Smooth muscle cell of the umbilical artery (primary cell): ENCODE data around the gene TM7SF3. TPM values are rescaled to one million over a fixed set of nuclear protein-coding genes. Genes with fewer than 3 reads are reported as not detected.

Source experiments
- total RNA-seq: library from RNA; depleted of rRNA; stranded (reverse); fragments of >200 nt; gene quantifications from 2 replicates; pipeline ENCODE4 v1.2.3, GENCODE V29; 2014

The TM7SF3 gene, protein sequence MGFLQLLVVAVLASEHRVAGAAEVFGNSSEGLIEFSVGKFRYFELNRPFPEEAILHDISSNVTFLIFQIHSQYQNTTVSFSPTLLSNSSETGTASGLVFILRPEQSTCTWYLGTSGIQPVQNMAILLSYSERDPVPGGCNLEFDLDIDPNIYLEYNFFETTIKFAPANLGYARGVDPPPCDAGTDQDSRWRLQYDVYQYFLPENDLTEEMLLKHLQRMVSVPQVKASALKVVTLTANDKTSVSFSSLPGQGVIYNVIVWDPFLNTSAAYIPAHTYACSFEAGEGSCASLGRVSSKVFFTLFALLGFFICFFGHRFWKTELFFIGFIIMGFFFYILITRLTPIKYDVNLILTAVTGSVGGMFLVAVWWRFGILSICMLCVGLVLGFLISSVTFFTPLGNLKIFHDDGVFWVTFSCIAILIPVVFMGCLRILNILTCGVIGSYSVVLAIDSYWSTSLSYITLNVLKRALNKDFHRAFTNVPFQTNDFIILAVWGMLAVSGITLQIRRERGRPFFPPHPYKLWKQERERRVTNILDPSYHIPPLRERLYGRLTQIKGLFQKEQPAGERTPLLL
- total RNA-seq = 169 and 212 TPM in 2 replicates

DNA sequence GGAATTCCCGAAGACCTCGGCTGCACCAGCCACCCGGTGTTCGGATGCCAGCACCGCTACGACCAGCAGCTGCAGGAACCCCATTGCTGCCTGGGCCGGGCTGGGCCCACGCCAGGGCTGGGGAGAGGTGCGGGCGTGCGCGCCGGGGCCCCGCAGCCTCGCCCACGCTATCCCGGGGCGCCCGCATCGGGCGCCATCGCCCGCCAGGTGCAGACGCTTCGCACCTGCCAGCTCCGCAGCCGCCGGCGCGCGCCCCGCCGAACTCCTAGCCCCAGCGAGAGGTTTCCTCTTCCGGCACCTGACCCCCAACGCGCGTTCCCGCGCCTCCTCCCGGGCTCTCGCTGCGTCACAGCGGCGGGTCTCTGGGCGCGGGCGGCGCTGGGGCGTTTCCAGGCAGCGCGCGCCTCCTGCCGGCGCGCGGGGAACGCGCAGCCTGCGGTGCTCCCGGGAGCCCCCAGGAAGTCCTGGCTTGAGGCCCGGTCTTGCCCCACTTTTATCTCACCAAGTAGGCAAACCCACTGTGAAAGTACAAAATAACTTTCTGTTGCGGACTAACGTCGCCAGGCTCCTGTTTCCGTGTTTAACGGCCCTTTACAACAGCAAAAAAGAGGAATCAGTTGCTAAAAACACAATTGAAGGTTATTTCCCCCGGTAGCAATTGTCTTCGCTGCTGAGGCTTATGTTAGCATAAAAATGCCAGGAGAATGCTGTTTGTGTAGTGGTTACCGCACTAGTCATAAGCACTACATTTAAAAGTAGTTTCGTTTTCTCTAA lies at the start of gene TM7SF3:
Gene TM7SF3 (minus strand): TSS at position 300 of the 774 bp plus-strand sequence. CDS start 216 bp downstream, at position 84.

DNA sequence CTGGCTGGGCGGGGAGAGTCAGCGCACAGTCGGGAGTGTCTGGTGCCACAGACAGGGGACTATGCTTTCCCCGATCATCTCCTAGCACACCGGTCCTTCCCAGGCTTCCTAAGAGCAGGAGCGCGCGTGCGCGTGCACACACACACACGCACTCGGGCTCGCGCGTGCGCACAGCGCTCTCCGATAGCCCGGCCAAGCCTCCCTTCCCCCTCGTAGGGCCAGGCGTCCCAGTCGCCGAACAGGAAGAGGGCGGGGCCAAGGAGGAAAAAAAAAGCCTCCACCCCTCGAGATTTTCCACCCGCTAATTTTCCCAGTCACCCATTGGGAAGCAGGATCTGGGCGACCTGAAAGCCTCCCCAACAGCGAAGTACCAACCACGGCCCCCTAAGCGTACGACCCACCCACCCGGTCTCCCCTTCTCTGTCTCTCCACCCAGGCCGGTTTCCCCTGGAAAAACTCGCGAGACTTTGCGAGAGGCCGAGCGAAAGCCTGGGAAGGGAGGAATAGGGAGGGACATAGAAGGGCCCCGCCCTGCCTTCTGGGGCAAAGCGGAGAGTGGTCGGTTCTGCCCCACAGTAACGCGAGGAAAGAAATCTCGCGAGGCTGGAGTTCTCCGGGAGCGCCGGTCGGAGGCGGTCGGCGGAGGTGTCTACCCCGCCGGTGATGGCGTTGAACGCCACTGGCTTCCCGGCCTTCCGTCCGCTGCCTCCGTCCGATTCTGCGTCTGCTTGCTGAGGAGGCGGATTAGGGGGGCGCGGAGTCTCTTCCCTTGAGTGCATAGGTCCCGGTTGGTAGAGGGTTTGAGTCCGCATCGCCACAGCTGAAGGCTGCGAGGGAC lies 76.1 kb downstream of the TM7SF3 start, which contains the start of the genes FGFR1OP2 and INTS13:
Gene FGFR1OP2 (plus strand): TSS at position 608 of the 838 bp plus-strand sequence. CDS start 15,689 bp downstream, outside the sequence.
Gene INTS13 (minus strand): TSS at position 119 of the 838 bp plus-strand sequence. CDS start 1,178 bp downstream, outside the sequence.

Other genes starting within 250 kb of the TM7SF3 start
- 84.8 and 98.6 TPM in 2 replicates for gene ITPR2, start 181.2 kb downstream of the TM7SF3 start, total RNA-seq
- gene INTS13, start 76.4 kb downstream of the TM7SF3 start, total RNA-seq = 49.2 and 59.4 TPM in 2 replicates
- gene FGFR1OP2, start 75.9 kb downstream of the TM7SF3 start, total RNA-seq = 71.6 and 76.7 TPM in 2 replicates
- 44.8 and 45.9 TPM in 2 replicates for gene MED21, start 8.2 kb upstream of the TM7SF3 start, total RNA-seq
- gene C12orf71, start 68.2 kb upstream of the TM7SF3 start, total RNA-seq = not detected in 2 replicates
- gene STK38L, start 229.9 kb upstream of the TM7SF3 start, total RNA-seq = 97.4 and 102 TPM in 2 replicates